Astrocyte of the spinal cord (primary cell): ENCODE data around the gene FHIT.

ENCODE experiments used
- DNase-seq: peaks from one replicate; pipeline ENCODE4 v3.0.0; 2011; ENCODE audit warnings: low read depth, low spot score
- H3K4me3 ChIP-seq: 2 replicates; pipeline ENCODE4 v1.5.1; 2011; ENCODE audit warnings: low read depth, mild to moderate bottlenecking, low read length, moderate library complexity
- in situ Hi-C: cut with HindIII; loops from 2 replicates; pipeline ENCODE4 v1.10.0; 2017; ENCODE audit warnings: low sequenced_read_pairs
- TF ChIP-seq, protein P1 (sequence below): IDR thresholded peaks from 2 replicates; pipeline ENCODE4 v1.5.1; 2012; ENCODE audit warnings: low read depth, mild to moderate bottlenecking, low read length, inconsistent platforms

FHIT gene

DNA sequence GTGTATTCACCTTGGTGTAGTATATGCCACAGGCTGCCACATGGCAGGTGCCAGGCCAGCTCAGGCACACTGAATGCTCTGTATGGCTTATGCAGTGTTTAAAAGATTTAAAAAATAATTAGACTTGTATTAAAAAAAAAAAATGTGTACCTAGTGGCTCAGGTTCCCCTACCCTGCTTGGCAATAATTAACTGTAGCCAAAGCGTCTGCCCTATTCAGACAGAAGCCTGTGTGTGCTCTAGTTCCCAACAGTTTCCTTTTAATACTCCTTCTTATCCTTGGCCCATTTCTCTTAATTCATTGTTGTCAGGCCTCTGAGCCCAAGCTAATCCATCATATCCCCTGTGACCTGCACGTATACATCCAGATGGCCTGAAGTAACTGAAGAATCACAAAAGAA, 1449.2 kb downstream of the FHIT start:
- H3K4me3 ChIP-seq = no peak overlapping the region
- in situ Hi-C loops = no loop called here
- DNase-seq = no peak
- TF ChIP-seq, protein P1, sequence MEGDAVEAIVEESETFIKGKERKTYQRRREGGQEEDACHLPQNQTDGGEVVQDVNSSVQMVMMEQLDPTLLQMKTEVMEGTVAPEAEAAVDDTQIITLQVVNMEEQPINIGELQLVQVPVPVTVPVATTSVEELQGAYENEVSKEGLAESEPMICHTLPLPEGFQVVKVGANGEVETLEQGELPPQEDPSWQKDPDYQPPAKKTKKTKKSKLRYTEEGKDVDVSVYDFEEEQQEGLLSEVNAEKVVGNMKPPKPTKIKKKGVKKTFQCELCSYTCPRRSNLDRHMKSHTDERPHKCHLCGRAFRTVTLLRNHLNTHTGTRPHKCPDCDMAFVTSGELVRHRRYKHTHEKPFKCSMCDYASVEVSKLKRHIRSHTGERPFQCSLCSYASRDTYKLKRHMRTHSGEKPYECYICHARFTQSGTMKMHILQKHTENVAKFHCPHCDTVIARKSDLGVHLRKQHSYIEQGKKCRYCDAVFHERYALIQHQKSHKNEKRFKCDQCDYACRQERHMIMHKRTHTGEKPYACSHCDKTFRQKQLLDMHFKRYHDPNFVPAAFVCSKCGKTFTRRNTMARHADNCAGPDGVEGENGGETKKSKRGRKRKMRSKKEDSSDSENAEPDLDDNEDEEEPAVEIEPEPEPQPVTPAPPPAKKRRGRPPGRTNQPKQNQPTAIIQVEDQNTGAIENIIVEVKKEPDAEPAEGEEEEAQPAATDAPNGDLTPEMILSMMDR = no peak

DNA sequence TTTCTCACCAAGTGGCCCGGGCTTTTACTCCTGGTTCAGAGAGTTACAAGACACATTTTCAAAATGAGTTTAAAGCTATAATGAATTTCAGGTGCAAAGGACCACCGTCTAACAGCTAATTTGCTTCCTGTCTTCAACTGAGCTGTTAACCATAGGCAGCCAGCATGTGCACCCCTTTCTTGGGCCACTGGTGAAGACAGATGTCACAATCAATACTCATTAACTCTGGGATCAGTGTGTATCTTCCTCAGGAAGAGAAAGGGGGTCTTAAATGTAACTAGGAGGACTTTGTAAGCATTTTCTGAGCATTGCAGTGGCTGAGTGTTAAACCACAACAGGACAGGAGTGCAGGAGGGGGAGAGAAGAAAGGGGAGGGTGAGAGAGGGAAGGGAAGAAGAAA, 1450.8 kb downstream of the FHIT start:
- in situ Hi-C loops = no loop called here
- DNase-seq = no peak
- TF ChIP-seq, protein P1 = no peak
- no peak overlapping the region for H3K4me3 ChIP-seq

DNA sequence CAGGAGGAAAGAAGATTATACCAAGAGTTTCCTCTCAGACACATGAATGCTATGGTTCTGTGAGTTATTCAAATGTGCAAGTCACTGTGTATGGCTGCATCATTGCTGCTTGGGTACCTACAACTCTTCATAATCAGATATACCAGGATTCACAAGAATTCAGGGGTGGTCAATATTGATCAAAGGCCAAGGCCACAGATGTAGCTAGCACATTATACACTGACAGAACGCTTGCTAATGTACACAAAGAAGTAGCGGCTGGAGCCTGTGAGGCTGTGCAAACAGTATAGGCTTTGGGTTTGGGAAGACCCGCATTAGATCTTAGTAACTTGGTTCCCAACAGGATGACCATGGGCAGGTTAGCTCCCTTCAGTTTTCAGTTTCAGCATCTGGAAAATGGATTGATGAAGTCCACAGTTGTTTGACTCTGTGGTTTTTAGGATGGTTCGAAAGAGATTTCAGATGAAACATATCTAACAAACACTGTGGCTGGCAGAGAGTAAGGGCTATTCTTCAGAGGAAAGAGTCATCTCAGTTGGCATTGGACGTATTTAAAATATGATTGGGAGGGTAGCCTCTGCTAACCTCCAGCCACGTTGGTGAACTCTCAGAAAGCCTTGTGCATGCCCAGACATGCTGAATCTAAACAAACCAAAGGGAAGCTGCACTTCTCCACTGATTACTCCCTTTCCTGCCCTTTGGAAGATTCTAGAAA, 1452.7 kb downstream of the FHIT start:
- DNase-seq = no peak
- no peak overlapping the region for H3K4me3 ChIP-seq
- TF ChIP-seq, protein P1 = no peak
- in situ Hi-C loops = no loop called here

DNA sequence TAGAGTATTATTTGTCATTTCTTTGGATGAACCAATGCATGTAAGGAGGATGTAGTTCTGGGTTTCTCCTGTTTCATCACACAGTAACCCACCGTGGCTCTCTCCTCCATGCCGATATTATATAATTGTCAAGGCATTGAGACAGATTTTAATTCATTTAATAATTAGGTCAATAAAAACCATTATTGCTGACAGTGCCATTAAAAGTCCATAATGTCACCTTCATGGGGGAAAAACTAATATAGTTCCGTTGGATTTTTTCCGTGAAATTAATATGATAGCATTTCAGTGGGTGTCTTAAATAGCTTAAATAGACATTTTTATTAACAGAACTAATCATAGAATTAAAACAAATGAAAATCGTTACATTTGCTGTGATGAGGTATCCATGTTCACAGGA, 1453.7 kb downstream of the FHIT start:
- no peak overlapping the region for H3K4me3 ChIP-seq
- in situ Hi-C loops = no loop called here
- TF ChIP-seq, protein P1 = no peak
- no peak for DNase-seq

DNA sequence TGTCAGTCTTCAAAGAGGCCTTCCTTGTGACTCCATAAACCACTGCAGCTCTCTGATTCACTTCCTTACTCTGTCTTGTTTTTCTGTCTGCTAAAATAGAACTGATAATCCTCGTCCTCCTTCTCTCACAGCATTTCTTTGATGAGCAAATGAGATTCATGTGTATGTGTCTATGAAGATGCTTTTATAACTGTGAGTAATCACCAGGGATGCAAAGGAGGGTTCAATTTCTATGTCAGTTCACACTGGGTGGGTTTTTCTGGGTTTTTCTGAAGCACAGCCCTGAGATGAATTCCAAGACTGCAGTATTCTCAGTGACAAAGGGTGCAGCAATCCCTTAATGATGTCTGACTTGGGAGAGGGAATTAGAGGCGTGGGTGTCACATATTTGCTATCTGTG, 1454.8 kb downstream of the FHIT start:
- no peak for DNase-seq
- in situ Hi-C loops = no loop called here
- no peak overlapping the region for H3K4me3 ChIP-seq
- TF ChIP-seq, protein P1 = no peak

DNA sequence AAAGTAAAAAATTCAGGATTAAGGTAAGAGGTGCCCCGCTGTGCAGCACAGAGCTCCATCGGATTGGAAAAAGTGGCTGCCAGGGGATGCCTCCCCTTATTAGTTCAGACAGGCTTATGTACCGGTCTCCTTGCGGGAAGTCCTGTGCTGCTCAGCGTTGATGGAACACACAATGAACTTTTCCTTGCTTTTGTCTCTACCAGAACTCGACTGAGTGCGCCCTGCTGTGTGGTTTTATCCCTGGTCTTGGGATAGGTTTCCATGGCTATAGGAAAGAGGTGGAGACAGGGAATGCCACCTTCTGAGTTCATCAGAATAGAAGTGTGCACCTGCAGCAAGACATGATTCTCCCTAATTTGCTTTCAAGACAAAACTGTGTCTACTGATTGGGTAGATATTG, 1455.5 kb downstream of the FHIT start:
- DNase-seq = no peak
- H3K4me3 ChIP-seq = no peak overlapping the region
- TF ChIP-seq, protein P1 = no peak
- in situ Hi-C loops = no loop called here
